Astrocyte (in vitro differentiated cells and primary cell): ENCODE measurements around the gene NPIPA5.

ENCODE experiments used
- EZH2 ChIP-seq: IDR thresholded peaks from 2 replicates; pipeline ENCODE4 v1.6.1; 2012; ENCODE audit warnings: mild to moderate bottlenecking, low read length, inconsistent platforms; ENCODE audit not compliant: insufficient read depth
- TF ChIP-seq, protein P1 (sequence below): IDR thresholded peaks from 2 replicates; pipeline ENCODE4 v1.5.1; 2011; ENCODE audit warnings: low read depth, mild to moderate bottlenecking, inconsistent platforms, low read length, moderate library complexity; ENCODE audit not compliant: insufficient read depth

DNA sequence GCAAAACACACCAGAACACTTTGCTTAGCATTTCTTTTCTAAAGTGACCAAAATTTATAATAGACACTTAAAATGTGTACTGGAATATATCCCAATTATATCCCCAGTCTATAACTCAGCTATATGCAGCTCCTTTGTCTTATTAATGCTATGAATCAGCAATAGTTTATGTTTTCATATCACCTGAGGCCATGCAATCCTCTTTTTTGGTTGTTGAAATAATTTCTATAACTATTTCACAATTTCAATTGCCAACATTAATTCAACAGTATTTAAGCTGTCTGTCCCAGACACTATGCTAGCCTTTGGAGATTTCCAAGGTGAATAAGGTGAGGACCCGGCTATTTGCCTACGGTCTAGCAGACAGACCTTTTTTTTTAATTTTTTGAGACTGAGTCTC, 39.1 kb upstream of the NPIPA5 start:
- TF ChIP-seq, protein P1, sequence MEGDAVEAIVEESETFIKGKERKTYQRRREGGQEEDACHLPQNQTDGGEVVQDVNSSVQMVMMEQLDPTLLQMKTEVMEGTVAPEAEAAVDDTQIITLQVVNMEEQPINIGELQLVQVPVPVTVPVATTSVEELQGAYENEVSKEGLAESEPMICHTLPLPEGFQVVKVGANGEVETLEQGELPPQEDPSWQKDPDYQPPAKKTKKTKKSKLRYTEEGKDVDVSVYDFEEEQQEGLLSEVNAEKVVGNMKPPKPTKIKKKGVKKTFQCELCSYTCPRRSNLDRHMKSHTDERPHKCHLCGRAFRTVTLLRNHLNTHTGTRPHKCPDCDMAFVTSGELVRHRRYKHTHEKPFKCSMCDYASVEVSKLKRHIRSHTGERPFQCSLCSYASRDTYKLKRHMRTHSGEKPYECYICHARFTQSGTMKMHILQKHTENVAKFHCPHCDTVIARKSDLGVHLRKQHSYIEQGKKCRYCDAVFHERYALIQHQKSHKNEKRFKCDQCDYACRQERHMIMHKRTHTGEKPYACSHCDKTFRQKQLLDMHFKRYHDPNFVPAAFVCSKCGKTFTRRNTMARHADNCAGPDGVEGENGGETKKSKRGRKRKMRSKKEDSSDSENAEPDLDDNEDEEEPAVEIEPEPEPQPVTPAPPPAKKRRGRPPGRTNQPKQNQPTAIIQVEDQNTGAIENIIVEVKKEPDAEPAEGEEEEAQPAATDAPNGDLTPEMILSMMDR, result no peak
- no peak for TF ChIP-seq EZH2
